ENCODE data around the gene EDIL3.
"Not testable (repeated sequence)": the region's sequence is repeated elsewhere in the genome, so short reads cannot be mapped to it uniquely, and the experiment has no call there.

The EDIL3 gene

GRCh38 chr5:84299959-84300358 is 84.7 kb downstream of the EDIL3 start:
- no peak for DNase-seq (ENCODE audit: low spot score)
- TF ChIP-seq CTCF (IDR thresholded peaks at IDR 0.05; ENCODE audit: extremely low read depth, missing control alignments) = no peak

GRCh38 chr5:84298628-84299027 is 86.1 kb downstream of the EDIL3 start:
- no peak for TF ChIP-seq CTCF (IDR thresholded peaks at IDR 0.05; ENCODE audit: extremely low read depth, missing control alignments)
- DNase-seq (ENCODE audit: low spot score) = no peak

GRCh38 chr5:84297641-84298040 is 87.0 kb downstream of the EDIL3 start:
- not testable (repeated sequence) for DNase-seq (ENCODE audit: low spot score)

GRCh38 chr5:84292788-84293653 is 91.7 kb downstream of the EDIL3 start:
- TF ChIP-seq CTCF (IDR thresholded peaks at IDR 0.05; ENCODE audit: extremely low read depth, missing control alignments) = no peak
- no peak for DNase-seq (ENCODE audit: low spot score)

GRCh38 chr5:84292000-84292642 is 92.6 kb downstream of the EDIL3 start:
- DNase-seq (ENCODE audit: low spot score) = no peak
- TF ChIP-seq CTCF (IDR thresholded peaks at IDR 0.05; ENCODE audit: extremely low read depth, missing control alignments) = no peak

GRCh38 chr5:84290673-84291072 is 94.0 kb downstream of the EDIL3 start:
- no peak for DNase-seq (ENCODE audit: low spot score)
- no peak for TF ChIP-seq CTCF (IDR thresholded peaks at IDR 0.05; ENCODE audit: extremely low read depth, missing control alignments)

GRCh38 chr5:84290161-84290560 is 94.5 kb downstream of the EDIL3 start:
- no peak for TF ChIP-seq CTCF (IDR thresholded peaks at IDR 0.05; ENCODE audit: extremely low read depth, missing control alignments)
- DNase-seq (ENCODE audit: low spot score) = no peak

Measured in GM20000 (cell line).